Endothelial cell (in vitro differentiated cells): ENCODE measurements around the gene SLC12A6. TPM values are rescaled to one million over a fixed set of nuclear protein-coding genes. Genes with fewer than 3 reads are reported as not detected.

Experiments
- DNase-seq: peaks from one replicate; pipeline ENCODE4 v3.0.0; 2021; ENCODE audit warnings: low spot score
- H3K27ac Mint-ChIP-seq: one replicate; pipeline ENCODE4 v1.8.0; 2021; ENCODE audit warnings: mixed read lengths, inconsistent platforms; ENCODE audit not compliant: unreplicated experiment
- H3K27me3 Mint-ChIP-seq: one replicate; pipeline ENCODE4 v1.8.0; 2021; ENCODE audit warnings: mild to moderate bottlenecking, moderate library complexity, mixed read lengths, inconsistent platforms; ENCODE audit not compliant: unreplicated experiment
- H3K36me3 Mint-ChIP-seq: one replicate; pipeline ENCODE4 v1.8.0; 2021; ENCODE audit warnings: mild to moderate bottlenecking, low read depth, mixed read lengths, inconsistent platforms; ENCODE audit not compliant: unreplicated experiment
- H3K4me1 Mint-ChIP-seq: one replicate; pipeline ENCODE4 v1.8.0; 2021; ENCODE audit warnings: mild to moderate bottlenecking, mixed read lengths, inconsistent platforms; ENCODE audit not compliant: unreplicated experiment
- H3K4me3 Mint-ChIP-seq: one replicate; pipeline ENCODE4 v1.8.0; 2021; ENCODE audit warnings: mild to moderate bottlenecking, mixed read lengths, inconsistent platforms; ENCODE audit not compliant: unreplicated experiment
- H3K9me3 Mint-ChIP-seq: one replicate; pipeline ENCODE4 v1.8.0; 2021; ENCODE audit warnings: mixed read lengths, inconsistent platforms; ENCODE audit not compliant: unreplicated experiment
- CTCF ChIP-seq: fragments of 200-600 bp; sonication (generic); IDR thresholded peaks from one replicate; pipeline ENCODE4 v1.5.0; 2021; ENCODE audit warnings: antibody characterized with exemption; ENCODE audit not compliant: unreplicated experiment
- total RNA-seq: library from RNA; stranded (reverse); fragmentation: NEBNext Ultra II Directional; extraction: Animal tissue kit (Norgen Biotek cat#: 25700); gene quantifications from one replicate; pipeline ENCODE4 v1.2.1, GENCODE V29; 2021; ENCODE audit not compliant: unreplicated experiment

The SLC12A6 gene
- total RNA-seq, 1 donor from 2014 or later: 22.4 TPM

GRCh38 chr15:34373951-34374350, 36.4 kb upstream of the SLC12A6 start:
- H3K4me3 Mint-ChIP-seq: no peak overlapping the region
- no peaks in the 10 kb centered on the region for H3K27me3 Mint-ChIP-seq
- DNase-seq: no peak
- peaks cover 5% of the 10 kb centered on the region for H3K36me3 Mint-ChIP-seq
- TF ChIP-seq CTCF: no peak
- H3K9me3 Mint-ChIP-seq: no peaks in the 10 kb centered on the region
- no peaks in the 10 kb centered on the region for H3K4me1 Mint-ChIP-seq
- no peak overlapping the region for H3K27ac Mint-ChIP-seq

GRCh38 chr15:34370643-34371042, 33.1 kb upstream of the SLC12A6 start:
- Mint-ChIP-seq H3K4me1 (peaks cover 7% of the 10 kb centered on the region), H3K27ac (no peak overlapping the region), H3K36me3 (peaks cover 5% of the 10 kb centered on the region), H3K9me3 (no peaks in the 10 kb centered on the region), H3K4me3 (no peak overlapping the region), H3K27me3 (peaks cover 1% of the 10 kb centered on the region)
- DNase-seq: no peak
- TF ChIP-seq CTCF: no peak

GRCh38 chr15:34370129-34370528, 32.5 kb upstream of the SLC12A6 start:
- Mint-ChIP-seq H3K9me3 (no peaks in the 10 kb centered on the region), H3K27me3 (peaks cover 1% of the 10 kb centered on the region), H3K27ac (no peak overlapping the region), H3K4me3 (no peak overlapping the region), H3K4me1 (peaks cover 12% of the 10 kb centered on the region), H3K36me3 (peaks cover 5% of the 10 kb centered on the region)
- DNase-seq: no peak
- TF ChIP-seq CTCF: no peak

- peak within 1 kb of the TSS; percentile 96 for H3K4me3 Mint-ChIP-seq
- H3K27me3 Mint-ChIP-seq: peaks cover 3% of the 10 kb centered on the region
- TF ChIP-seq CTCF: peak; percentile 70
- DNase-seq: peak; percentile 82
- no peaks in the 10 kb centered on the region for H3K9me3 Mint-ChIP-seq
- peak within 1 kb of the TSS; percentile 61 for H3K27ac Mint-ChIP-seq
- peaks cover 16% of the 10 kb centered on the region for H3K4me1 Mint-ChIP-seq
- no peaks in the 10 kb centered on the region for H3K36me3 Mint-ChIP-seq
These were observed 29.8 kb upstream of the SLC12A6 start, which contains the start of gene LPCAT4 for GRCh38 chr15:34367101-34368081. Gene LPCAT4, minus strand, starts transcription at chr15:34367196. Its CDS starts 96 bp downstream, at chr15:34367100.
